ENCODE measurements around the gene SPATA3.
"Not testable (repeated sequence)": the region's sequence is repeated elsewhere in the genome, so short reads cannot be mapped to it uniquely, and the experiment has no call there.

GRCh38 chr2:231004930-231005329, 9.0 kb downstream of the SPATA3 start:
- not testable (repeated sequence) for TF ChIP-seq CTCF, POLR2A (IDR thresholded peaks at IDR 0.05)

All from tibial nerve (tissue), 3 donors.